GM13976 (cell line): ENCODE data around the gene DPM3.

ENCODE experiments used
- DNase-seq: peaks from one replicate; pipeline ENCODE4 v3.0.0; 2012; ENCODE audit warnings: low spot score
- in situ Hi-C: fragments of 300-500 bp; cut with MboI; formaldehyde crosslinking; loops from one replicate; pipeline ENCODE4 v1.12.0; 2022; ENCODE audit warnings: low sequenced_read_pairs, mixed read lengths, inconsistent platforms; ENCODE audit not compliant: unreplicated experiment
- TF ChIP-seq, protein P1 (sequence below): IDR thresholded peaks from 2 replicates; pipeline ENCODE4 v1.5.1; 2012; ENCODE audit warnings: borderline replicate concordance, mild to moderate bottlenecking; ENCODE audit not compliant: insufficient read depth; ENCODE audit errors: extremely low read depth, missing control alignments, control extremely low read depth

DPM3 gene

DNA sequence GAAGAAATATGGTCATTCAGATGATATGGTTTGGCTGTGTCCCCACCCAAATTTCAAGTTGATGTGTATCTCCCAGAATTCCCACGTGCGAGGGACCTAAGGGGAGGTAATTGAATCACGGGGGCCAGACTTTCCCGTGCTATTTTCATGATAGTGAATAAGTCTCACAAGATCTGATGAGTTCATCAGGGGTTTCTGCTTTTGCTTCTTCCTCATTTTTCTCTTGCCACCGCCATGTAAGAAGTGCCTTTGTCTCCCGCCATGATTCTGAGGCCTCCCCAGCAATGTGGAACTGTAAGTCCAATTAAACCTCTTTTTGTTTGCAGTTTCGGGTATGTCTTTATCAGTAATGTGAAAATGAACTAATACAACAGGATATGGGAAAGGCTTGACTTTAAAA is 1.4 kb upstream of the DPM3 start:
- in situ Hi-C loops = no loop called here
- no peak for DNase-seq
- TF ChIP-seq, protein P1, sequence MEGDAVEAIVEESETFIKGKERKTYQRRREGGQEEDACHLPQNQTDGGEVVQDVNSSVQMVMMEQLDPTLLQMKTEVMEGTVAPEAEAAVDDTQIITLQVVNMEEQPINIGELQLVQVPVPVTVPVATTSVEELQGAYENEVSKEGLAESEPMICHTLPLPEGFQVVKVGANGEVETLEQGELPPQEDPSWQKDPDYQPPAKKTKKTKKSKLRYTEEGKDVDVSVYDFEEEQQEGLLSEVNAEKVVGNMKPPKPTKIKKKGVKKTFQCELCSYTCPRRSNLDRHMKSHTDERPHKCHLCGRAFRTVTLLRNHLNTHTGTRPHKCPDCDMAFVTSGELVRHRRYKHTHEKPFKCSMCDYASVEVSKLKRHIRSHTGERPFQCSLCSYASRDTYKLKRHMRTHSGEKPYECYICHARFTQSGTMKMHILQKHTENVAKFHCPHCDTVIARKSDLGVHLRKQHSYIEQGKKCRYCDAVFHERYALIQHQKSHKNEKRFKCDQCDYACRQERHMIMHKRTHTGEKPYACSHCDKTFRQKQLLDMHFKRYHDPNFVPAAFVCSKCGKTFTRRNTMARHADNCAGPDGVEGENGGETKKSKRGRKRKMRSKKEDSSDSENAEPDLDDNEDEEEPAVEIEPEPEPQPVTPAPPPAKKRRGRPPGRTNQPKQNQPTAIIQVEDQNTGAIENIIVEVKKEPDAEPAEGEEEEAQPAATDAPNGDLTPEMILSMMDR = no peak

DNA sequence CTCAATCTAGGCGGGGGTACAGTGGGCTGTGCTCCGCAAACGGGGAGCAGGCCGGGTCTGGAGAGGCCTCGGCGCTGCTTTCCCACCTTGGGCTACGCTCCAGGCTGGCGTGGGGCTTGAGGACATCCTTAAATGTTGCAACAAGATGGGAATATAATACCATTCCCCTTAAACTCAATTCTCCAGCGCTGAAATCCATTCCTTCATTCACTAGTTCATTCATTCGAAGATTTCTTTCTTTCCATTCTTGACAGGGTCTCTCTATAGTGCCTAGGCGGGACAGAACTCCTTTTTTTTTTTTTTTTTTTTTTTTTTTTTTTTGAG is 261 bp upstream of the DPM3 start:
- in situ Hi-C loops = no loop called here
- TF ChIP-seq, protein P1 = no peak
- DNase-seq = no peak

DNA sequence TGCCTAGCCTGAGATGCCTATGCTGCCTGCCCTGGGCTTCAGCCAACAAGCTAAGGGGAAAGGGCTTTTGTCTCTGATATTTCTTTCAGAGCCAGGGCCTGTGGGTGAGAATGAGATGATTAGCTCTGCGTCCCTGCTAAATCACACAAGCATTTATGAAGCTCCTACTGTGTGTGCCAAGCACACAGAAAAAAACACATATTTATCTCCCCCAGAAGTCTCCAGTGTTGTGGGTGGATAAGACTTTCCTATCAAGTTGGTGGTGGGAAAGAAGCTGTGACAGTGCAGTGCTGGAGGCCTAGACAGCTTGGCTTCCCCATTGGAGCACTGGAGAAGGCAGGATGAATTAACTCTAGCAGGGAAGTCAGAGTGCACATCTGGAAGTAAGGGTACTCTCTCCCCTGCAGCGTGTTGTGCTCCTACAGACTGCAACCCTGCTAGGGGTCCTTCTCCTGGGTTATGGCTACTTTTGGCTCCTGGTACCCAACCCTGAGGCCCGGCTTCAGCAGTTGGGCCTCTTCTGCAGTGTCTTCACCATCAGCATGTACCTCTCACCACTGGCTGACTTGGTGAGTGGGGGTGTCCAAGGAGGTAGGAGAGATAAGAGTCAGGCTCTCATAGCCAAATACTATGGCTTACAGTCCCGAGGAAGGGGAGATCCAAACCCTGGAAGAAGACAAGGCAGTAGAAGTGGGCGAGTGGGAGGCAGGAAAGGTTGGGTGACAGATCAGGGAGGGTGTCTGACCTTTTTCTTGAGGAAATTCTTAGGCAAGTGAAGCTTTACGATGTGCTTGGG is 3.0 kb downstream of the DPM3 start:
- in situ Hi-C loops = no loop called here
- TF ChIP-seq, protein P1 = no peak
- no peak for DNase-seq

DNA sequence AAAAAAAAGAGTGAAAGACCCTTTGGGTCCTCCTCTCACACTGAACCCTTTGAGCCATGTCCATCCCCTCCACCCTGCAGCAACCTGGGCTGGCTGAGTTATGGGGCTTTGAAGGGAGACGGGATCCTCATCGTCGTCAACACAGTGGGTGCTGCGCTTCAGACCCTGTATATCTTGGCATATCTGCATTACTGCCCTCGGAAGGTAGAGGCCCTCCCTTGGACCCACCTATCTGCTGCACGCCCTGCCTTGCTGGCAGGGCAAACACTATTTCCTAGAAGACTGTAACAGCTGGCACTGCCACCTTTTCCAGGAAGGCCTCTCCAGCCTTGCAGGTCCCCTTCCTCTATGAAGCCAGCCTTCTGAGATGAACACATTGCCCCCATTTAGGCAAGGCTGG is 3.6 kb downstream of the DPM3 start:
- in situ Hi-C loops = no loop called here
- TF ChIP-seq, protein P1 = no peak

DNA sequence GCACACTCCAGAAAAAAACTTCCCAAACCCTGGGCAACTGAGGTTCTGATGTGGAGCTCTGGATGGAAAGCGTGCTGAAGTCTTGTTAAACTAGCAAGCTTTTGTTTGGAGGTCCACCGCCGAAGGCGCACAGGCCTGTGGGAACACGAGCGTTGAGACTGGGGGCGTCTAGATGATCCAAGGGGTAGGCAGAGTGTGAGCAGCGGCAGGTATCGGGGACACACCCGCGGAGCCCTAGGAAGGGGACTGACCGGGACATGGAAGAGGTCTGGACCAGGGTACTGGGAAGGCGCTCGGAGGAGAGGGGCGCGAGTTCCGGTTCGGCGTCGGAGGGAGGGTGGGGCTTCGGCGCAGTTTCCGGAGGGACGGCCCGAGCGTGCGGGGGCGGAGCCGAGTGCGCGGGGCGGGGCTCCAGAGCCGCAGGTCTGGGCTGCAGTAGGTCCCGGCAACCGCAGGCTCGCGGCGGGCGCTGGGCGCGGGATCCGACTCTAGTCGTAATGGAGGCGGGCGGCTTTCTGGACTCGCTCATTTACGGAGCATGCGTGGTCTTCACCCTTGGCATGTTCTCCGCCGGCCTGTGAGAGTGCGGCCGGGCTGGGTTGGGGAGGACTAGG is 4.8 kb downstream of the DPM3 start, which contains the start of gene SLC50A1:
Gene SLC50A1 (plus strand): TSS at position 438 of the 614 bp plus-strand sequence. CDS start 60 bp downstream, at position 498.
- peak; percentile 97 for DNase-seq
- TF ChIP-seq, protein P1 = no peak
- in situ Hi-C loops = no loop called here

More for the DNA sequence above, 3.6 kb downstream of the DPM3 start:
- no peak for DNase-seq

DNA sequence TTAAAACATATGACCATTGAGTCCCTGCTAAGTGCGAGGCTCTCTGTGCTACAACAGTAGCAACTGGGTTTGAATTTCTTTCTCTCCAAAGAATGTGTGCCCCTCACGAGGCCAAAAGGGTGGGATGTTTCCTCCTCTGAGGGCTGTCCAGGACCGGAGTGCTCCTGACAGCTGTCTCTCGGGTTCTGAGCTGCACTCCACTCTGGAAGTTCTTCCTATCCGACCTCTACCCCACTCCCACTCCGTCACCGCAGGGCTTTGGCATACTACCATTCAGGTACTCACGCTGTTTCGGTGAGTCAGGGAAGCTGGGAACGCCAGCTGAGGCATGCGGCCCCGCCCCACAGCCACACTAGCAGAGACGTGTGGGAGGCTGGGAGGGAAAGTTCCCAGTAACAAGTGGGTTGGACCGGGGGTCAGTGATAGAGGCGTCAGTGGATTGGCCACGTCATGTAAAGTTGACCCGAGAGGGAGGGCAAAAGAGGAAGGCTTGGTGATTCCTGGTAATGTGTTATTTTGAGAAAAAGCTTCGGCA is 5.4 kb downstream of the DPM3 start:
- in situ Hi-C loops = no loop called here
- TF ChIP-seq, protein P1 = no peak
- DNase-seq = no peak

DNA sequence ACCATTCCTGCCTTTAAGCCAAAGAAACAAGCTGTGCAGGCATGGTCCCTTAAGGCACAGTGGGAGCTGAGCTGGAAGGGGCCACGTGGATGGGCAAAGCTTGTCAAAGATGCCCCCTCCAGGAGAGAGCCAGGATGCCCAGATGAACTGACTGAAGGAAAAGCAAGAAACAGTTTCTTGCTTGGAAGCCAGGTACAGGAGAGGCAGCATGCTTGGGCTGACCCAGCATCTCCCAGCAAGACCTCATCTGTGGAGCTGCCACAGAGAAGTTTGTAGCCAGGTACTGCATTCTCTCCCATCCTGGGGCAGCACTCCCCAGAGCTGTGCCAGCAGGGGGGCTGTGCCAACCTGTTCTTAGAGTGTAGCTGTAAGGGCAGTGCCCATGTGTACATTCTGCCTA is 6.0 kb downstream of the DPM3 start:
- TF ChIP-seq, protein P1 = no peak
- no peak for DNase-seq
- in situ Hi-C loops = no loop called here
